HuH-7.5 (cell line): ENCODE results near the gene KLK12.
"Not testable (repeated sequence)": the region's sequence is repeated elsewhere in the genome, so short reads cannot be mapped to it uniquely, and the experiment has no call there.

ENCODE experiments used
- DNase-seq: peaks from one replicate; pipeline ENCODE4 v3.0.0; 2011; ENCODE audit warnings: low spot score

Gene KLK12

GRCh38 chr19:51015691-51016267 lies 19.0 kb downstream of the KLK12 start:
- DNase-seq, result no peak

DNA sequence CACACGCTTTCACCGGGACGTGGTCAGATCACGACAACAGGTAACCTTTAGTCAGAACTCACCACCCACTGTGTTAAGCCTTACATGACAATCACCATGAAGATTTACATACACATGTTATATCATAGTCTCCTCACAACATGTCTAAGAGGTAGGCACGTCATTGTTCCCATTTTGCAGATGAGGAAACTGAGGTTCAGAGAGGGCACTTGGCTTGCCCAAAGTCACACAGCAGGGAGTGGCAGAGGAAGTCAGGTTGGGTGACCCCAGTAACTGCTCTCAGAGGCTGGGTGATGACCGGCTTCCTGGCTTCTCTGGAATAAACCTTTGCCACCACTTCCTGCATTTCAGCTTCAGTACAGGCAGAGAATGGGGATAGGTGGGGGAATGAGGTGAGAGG lies 20.6 kb downstream of the KLK12 start:
- no peak for DNase-seq

- DNase-seq, result no peak
Observed at GRCh38 chr19:51012661-51013190, 22.1 kb downstream of the KLK12 start.

DNA sequence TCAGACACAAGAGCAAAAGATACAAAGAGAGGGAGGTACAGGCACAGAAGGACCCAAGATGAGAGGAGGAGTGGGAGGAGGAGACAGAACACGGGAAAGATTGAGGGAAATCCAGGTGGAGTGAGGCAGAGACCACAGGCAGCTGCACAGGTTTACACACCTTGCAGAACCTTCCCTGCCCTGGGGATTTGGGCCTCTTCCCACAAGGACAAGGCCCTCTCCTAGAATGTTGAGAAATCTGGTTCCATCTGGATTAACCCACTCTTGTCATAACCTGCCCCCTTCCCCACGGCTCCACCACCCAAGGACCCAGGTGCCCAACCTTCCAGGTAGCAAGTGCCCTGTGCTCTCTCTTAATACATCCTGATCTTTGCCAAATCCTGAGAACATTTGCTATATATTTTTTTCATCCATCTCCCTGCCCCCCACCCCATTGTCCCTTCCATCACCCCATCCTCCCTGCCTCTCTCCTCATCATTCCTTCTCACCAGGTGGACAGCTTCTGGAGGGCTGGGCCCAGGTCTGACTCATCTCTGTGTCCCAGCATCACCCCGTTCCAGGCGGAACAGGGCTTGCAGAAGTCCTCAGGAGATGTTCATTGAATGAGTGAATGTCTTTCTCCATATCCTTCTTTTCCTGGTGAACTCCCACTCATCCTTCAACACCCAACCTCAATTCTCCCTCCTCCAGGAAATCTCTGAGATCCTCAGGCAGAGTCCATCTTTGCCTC lies 24.6 kb downstream of the KLK12 start:
- DNase-seq, result no peak

DNA sequence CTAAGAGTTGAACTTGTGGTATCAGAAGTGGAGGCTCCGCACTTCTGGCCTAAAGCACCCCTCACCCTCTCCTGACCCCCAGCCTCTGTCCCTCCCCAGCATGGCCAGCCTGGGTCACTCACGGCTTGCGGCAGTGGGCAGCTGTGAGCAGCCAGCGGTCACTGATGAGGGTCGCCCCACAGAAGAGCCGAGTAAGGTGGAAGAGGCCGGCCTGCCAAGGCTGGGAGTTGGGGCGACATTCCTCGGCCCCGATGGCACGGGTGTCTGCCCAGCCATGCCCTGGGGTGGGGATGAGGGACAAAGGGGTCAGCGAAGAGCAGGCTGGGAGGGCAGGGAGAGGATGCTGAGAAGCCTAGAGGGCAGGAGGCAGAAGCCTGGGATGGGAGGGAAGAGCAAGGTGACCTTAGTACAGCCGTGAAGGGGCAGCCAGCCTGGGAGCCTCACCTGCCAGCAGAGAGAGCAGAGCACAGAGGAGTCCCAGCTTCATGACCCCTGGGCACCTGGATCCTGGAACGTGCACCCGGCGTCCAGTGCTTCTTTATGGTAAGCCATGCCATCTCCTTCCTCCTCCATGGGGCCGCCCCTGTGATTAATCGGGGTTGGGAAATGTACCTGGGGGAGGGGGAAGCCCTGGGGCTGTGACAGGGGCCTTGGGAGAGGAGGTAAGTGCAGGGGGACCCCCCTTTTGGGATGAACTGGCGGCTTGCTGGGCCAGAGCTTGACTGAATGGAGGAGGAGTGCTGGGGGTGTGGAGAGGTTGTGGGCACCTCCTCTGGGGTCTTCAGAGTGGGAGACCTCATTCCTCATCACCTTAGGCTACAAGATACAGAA lies 25.5 kb downstream of the KLK12 start:
- DNase-seq, result no peak

GRCh38 chr19:51007488-51007887 lies 27.3 kb downstream of the KLK12 start:
- no peak for DNase-seq

DNA sequence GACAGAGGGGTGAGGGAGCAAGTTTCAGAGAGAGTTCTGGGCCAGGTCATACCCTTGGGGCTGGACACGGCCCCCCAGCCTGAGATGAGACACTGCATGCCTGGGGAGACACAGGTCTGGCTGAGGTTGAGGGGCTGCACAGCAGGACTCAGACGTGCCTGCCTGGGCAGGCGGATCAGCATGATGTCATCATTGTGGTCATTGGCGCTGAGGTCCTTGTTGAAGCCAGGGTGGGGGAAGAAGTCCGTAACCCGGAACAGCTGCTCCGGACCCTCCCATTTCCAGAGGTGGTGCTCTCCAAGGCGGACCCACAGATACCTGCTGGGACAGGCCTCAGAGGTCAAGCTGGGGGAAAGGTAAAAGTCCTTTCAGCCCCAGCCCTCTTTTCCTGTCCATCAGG lies 28.4 kb downstream of the KLK12 start:
- DNase-seq, result no peak

DNA sequence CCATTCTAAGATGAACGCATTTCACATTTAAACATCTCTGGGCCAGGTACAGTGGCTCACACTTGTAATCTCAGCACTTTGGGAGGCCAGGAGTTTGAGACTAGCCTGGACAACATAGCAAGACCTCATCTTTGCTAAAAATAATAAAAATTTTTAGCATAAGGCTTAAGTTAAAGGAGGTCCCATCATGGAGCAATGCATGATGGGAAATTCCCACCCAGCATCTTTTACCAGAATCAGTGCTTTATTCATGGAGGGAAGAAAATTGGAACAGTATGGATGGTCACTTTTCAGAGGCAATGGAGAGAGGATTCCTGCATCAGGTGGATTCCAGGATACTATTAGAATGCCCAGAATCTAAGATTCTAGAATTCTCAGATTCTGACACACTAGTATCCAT lies 29.6 kb downstream of the KLK12 start:
- DNase-seq, result no peak

- no peak for DNase-seq
Observed at GRCh38 chr19:51003316-51003715, 31.5 kb downstream of the KLK12 start.

DNA sequence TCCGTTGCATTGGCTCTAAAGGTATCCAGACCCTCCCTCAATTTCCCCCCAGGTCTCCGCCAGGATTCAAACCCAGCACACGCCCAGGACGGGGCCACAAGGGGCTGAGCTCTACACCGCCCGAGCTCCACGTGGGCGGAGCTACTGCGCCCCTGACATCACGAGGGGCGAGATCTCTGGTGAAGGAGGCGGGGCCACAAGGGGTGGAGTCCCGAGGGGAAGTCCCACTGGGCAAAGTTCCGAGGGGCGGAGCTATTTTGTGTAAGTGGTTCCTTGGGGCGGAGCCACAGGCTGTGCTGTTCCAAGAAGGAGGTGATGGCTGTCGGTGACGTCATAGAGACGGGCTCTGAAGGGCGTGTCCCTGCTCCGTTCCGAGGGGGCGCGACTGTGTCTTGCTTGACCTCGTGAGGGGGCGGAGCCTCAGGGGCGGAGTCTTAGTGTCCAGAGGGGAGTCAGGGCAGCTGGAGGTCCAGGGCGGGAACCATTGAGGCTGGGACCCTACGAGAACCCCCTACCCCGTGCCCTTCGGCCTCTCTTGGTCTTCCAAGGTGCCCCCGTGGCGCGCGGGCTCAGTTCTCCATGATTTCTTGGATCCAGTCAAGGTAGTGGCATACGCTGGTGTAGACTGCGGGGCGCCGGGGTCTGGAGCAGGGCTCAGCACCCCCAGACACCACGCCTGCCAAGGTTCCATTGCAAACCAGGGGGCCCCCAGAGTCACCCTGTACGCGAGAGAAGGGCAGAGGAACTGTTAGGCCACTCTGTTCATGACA lies 32.1 kb downstream of the KLK12 start:
- no peak for DNase-seq

GRCh38 chr19:51002089-51002532 lies 32.7 kb downstream of the KLK12 start:
- no peak for DNase-seq

- no peak for DNase-seq
Observed at GRCh38 chr19:51001515-51001914, 33.3 kb downstream of the KLK12 start, which contains the start of gene KLK8. KLK8 (minus strand) TSS chr19:51001604; CDS start chr19:51001167, 437 bp downstream.

GRCh38 chr19:51000981-51001380 lies 33.8 kb downstream of the KLK12 start:
- no peak for DNase-seq

DNA sequence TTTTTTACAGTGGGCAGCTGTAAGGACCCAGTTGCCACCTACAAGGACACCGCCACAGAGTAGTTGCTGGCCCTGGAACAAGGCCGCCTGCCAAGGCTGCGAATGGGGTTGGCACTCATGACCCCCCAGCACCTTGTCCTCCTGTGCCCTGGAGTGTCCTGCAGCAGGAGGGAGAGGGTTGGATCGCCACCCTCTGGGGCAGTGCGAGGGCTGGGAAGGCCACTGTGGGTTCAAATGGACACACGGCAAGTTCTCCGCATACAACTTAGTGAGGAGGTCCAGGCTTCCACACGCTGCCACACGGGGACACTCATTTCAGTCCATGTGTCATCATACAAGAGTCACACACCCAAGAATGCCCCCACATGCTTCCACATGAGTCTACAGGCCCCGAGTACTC lies 34.4 kb downstream of the KLK12 start:
- DNase-seq, result no peak

DNA sequence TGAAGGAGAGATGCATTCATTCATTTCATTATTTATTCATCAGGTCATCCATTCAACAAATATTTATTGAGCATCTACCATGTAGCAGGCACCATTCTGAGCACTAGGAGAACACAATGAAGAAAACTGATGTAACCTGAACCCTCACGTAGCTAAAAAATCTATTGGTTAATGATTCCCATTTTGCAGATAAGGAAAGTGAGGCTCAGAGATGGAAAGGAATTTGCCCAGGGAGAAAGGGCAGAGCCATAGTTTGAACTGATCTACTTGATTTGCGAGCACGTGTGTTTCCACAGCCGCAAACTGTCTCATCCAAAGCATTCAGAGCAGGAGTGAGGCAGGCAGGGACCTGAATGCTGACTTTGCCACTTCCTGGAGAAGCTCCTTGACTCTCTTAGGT lies 36.1 kb downstream of the KLK12 start:
- no peak for DNase-seq

DNA sequence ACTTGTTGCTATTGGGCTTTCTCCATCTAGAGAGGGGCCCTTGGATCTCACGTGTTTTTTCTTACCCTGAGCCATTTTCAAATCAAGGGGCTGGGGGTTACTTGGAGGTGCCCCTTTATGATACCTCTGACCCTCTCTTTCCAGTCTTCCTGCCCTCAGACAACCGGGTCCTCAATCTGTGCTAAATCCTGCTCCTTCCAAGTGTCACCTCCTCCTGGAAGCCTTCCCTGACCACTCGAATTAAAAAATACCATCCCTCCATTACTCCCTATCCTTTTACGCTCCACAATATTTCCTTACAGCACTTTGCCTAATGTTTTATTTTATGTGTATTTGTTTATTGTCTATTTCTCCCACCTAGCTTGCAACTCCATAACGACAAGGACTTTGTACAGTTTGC lies 36.7 kb downstream of the KLK12 start:
- no peak for DNase-seq

DNA sequence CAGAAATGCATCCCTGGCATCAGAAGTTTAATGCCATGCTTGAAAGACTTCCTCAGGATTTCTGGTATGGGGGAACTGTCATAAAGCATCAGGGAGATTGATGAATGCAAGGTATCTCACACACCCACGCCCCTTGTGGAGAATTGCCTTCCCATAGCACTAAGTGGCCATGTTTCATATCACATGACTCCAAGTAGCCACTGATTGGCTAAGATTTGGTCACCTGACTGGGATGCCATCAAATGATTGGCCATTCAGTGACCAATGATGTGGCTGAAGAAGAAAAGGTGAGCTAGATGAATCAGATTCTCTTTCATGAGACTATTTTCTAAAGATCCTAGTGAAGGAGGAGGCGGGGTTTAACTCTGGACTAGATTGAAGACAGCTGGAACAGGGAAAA lies 40.7 kb downstream of the KLK12 start:
- DNase-seq, result no peak

DNA sequence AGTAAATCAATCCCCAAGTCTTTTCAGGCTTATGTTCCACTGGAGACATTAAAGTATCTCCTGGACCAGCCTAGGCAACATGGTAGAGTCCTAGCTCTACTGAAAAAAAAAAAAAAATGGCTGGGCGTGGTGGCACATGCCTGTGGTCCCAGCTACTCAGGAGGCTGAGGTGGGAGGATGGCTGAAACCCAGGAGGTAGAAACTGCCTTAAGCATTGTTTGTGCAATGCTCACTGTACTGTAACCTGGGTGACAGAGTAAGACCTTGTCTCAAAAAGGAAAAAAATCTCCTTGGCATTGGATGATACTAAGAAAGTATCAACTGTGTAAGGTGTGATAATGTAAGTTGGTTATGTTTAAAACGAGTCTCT lies 42.2 kb downstream of the KLK12 start:
- DNase-seq, result no peak

- not testable (repeated sequence) for DNase-seq
Observed at GRCh38 chr19:50984416-50984815, 50.4 kb downstream of the KLK12 start.

GRCh38 chr19:50983625-50984292 lies 51.0 kb downstream of the KLK12 start, which contains the start of gene KLK7:
KLK7 (minus strand) TSS chr19:50983917; CDS start chr19:50982399, 1,518 bp downstream.
- no peak for DNase-seq

- no peak for DNase-seq
Observed at GRCh38 chr19:50982186-50982585, 52.6 kb downstream of the KLK12 start.
